H1 (cell line): Measurements from ENCODE around the gene VEGFC. TPM values are rescaled to one million over a fixed set of nuclear protein-coding genes. Genes with fewer than 3 reads are reported as not detected.

Source experiments
- CTCF ChIA-PET: fragments of 300-600 bp; sonication (Branson Sonifier 250); formaldehyde crosslinking; loops from one replicate; lab custom pipeline; 2021; ENCODE audit not compliant: partially characterized antibody; lab: Charles Lee
- POLR2A ChIA-PET: fragments of 300-600 bp; sonication (Branson Sonifier 250); formaldehyde crosslinking; loops from one replicate; lab custom pipeline; 2021; ENCODE audit warnings: inconsistent platforms; ENCODE audit not compliant: partially characterized antibody; lab: Charles Lee
- DNase-seq, 2 experiments: peaks; one replicate each; pipeline versions ENCODE4 v3.0.0 to v3.0.0-alpha.2; 2010 to 2022; ENCODE audit warnings: low spot score in 2 of 2, low read depth in 1 of 2, mixed read lengths in 1 of 2
- FAIRE-seq: peaks from 2 replicates; lab custom pipeline; 2011; peaks lifted over from hg19 to GRCh38; lab: Jason Lieb, UNC
- H2AFZ ChIP-seq: 2 replicates; pipeline ENCODE4 v1.8.1; 2012; ENCODE audit warnings: low read length, inconsistent platforms
- H2AK5ac ChIP-seq: 2 replicates; pipeline ENCODE4 v1.6.1; 2013; ENCODE audit warnings: low read depth, low read length
- H2BK120ac ChIP-seq: replicated peaks from 2 replicates; pipeline ENCODE3; 2013; ENCODE audit warnings: low read depth, low read length, inconsistent platforms
- H2BK12ac ChIP-seq: 2 replicates; pipeline ENCODE4 v1.6.1; 2013; ENCODE audit warnings: low read depth, low read length
- H2BK15ac ChIP-seq: 2 replicates; pipeline ENCODE4 v1.6.1; 2013; ENCODE audit warnings: low read length
- H2BK20ac ChIP-seq: 2 replicates; pipeline ENCODE4 v1.6.1; 2013; ENCODE audit warnings: low read length
- H2BK5ac ChIP-seq: 2 replicates; pipeline ENCODE4 v1.6.1; 2013; ENCODE audit warnings: low read depth, low read length
- H3K14ac ChIP-seq: 2 replicates; pipeline ENCODE4 v1.6.1; 2013; ENCODE audit warnings: inconsistent platforms; ENCODE audit not compliant: insufficient read length
- H3K18ac ChIP-seq: 2 replicates; pipeline ENCODE4 v1.6.1; 2013; ENCODE audit warnings: low read length; ENCODE audit errors: extremely low read depth
- H3K23ac ChIP-seq: 2 replicates; pipeline ENCODE4 v1.6.1; 2013; ENCODE audit warnings: inconsistent platforms; ENCODE audit not compliant: insufficient read length
- H3K23me2 ChIP-seq: 2 replicates; pipeline ENCODE4 v1.6.1; 2013; ENCODE audit warnings: low read depth, low read length
- H3K27ac ChIP-seq: 2 replicates; pipeline ENCODE4 v1.6.1; 2011; ENCODE audit warnings: low read depth, low read length, inconsistent platforms
- H3K27me3 ChIP-seq, 4 experiments: replicated peaks in 1 of 4; 1 replicate in 1 of 4; 2 replicates in 3 of 4; pipeline versions ENCODE4 v1.6.1 to v1.8.1; 2011 to 2013; ENCODE audit warnings: low read length in 3 of 4, mild to moderate bottlenecking in 3 of 4, inconsistent platforms in 2 of 4, mixed read lengths in 2 of 4, moderate library complexity in 1 of 4; ENCODE audit not compliant: control insufficient read depth in 3 of 4, insufficient read depth in 3 of 4; ENCODE audit errors: extremely low read depth in 1 of 4
- H3K36me3 ChIP-seq, 4 experiments: 2 replicates each; pipeline versions ENCODE4 v1.6.1 to v1.8.1; 2011 to 2013; ENCODE audit warnings: mild to moderate bottlenecking in 4 of 4, low read length in 3 of 4, moderate library complexity in 2 of 4, control low read depth in 1 of 4, inconsistent platforms in 1 of 4; ENCODE audit not compliant: insufficient read depth in 4 of 4, control insufficient read depth in 2 of 4
- H3K4ac ChIP-seq: replicated peaks from 2 replicates; pipeline ENCODE3; 2013; ENCODE audit warnings: low read length, low read depth, mixed read lengths, inconsistent platforms; ENCODE audit not compliant: insufficient read length
- H3K4me1 ChIP-seq, 4 experiments: replicated peaks in 1 of 4; 1 replicate in 1 of 4; 2 replicates in 3 of 4; pipeline versions ENCODE4 v1.6.1 to v1.8.1; 2011 to 2013; ENCODE audit warnings: low read length in 3 of 4, inconsistent platforms in 2 of 4, mixed read lengths in 1 of 4; ENCODE audit not compliant: insufficient read depth in 4 of 4, control insufficient read depth in 3 of 4
- H3K4me2 ChIP-seq, 2 experiments: 2 replicates each; pipeline versions ENCODE4 v1.6.1 to v1.8.1; 2011 to 2013; ENCODE audit warnings: low read depth in 2 of 2, low read length in 2 of 2, control low read depth in 1 of 2, inconsistent platforms in 1 of 2, mild to moderate bottlenecking in 1 of 2; ENCODE audit not compliant: insufficient read depth in 1 of 2
- H3K4me3 ChIP-seq, 4 experiments: fragments of 200-600, 300-600 bp in 1 of 4; sonication (generic), shearing (Covaris generic), sonication (Bioruptor Twin) in 1 of 4; 2 replicates each; pipeline versions ENCODE4 v1.5.1 to v1.8.1; 2011 to 2016; ENCODE audit warnings: low read length in 4 of 4, low read depth in 3 of 4, control low read depth in 2 of 4, inconsistent platforms in 2 of 4, mild to moderate bottlenecking in 2 of 4, mixed read lengths in 1 of 4, moderate library complexity in 1 of 4; ENCODE audit not compliant: insufficient read depth in 2 of 4; ENCODE audit errors: extremely low read depth in 1 of 4
- H3K56ac ChIP-seq: replicated peaks from 2 replicates; pipeline ENCODE3; 2013; ENCODE audit warnings: low read depth, mild to moderate bottlenecking, mixed read lengths, low read length, inconsistent platforms; ENCODE audit not compliant: insufficient read length
- H3K79me1 ChIP-seq: 2 replicates; pipeline ENCODE4 v1.6.1; 2013; ENCODE audit warnings: low read depth, low read length, control low read depth
- H3K79me2 ChIP-seq, 2 experiments: 2 replicates each; pipeline versions ENCODE4 v1.6.1 to v1.8.1; 2012 to 2013; ENCODE audit warnings: low read length in 2 of 2, mild to moderate bottlenecking in 2 of 2, inconsistent platforms in 1 of 2; ENCODE audit not compliant: insufficient read depth in 2 of 2, control insufficient read depth in 1 of 2
- H3K9ac ChIP-seq, 4 experiments: replicated peaks in 1 of 4; 1 replicate in 1 of 4; 2 replicates in 3 of 4; pipeline versions ENCODE4 v1.6.1 to v1.8.1; 2011 to 2013; ENCODE audit warnings: low read depth in 3 of 4, low read length in 3 of 4, control low read depth in 2 of 4, mild to moderate bottlenecking in 2 of 4, moderate library complexity in 2 of 4, inconsistent platforms in 1 of 4; ENCODE audit errors: extremely low read depth in 1 of 4
- H3K9me3 ChIP-seq, 2 experiments: 2 replicates each; pipeline versions ENCODE4 v1.6.1 to v1.8.1; 2012 to 2013; ENCODE audit warnings: mild to moderate bottlenecking in 2 of 2, moderate library complexity in 2 of 2, control low read depth in 1 of 2, inconsistent platforms in 1 of 2, low read depth in 1 of 2, low read length in 1 of 2, mixed read lengths in 1 of 2; ENCODE audit not compliant: insufficient read depth in 2 of 2
- H4K20me1 ChIP-seq, 2 experiments: replicated peaks in 1 of 2; 2 replicates each; pipeline versions ENCODE3 to v1.8.1; 2011 to 2013; ENCODE audit warnings: inconsistent platforms in 2 of 2, low read length in 2 of 2, mild to moderate bottlenecking in 1 of 2; ENCODE audit not compliant: insufficient read depth in 2 of 2, control insufficient read depth in 1 of 2
- H4K5ac ChIP-seq: 2 replicates; pipeline ENCODE4 v1.6.1; 2013; ENCODE audit warnings: low read length, low read depth, mixed read lengths, inconsistent platforms; ENCODE audit not compliant: insufficient read length
- H4K8ac ChIP-seq: 2 replicates; pipeline ENCODE4 v1.8.0; 2013; ENCODE audit warnings: mild to moderate bottlenecking, moderate library complexity, low read length, inconsistent platforms; ENCODE audit not compliant: insufficient read depth; ENCODE audit errors: extremely low read depth
- H4K91ac ChIP-seq: replicated peaks from 2 replicates; pipeline ENCODE3; 2013; ENCODE audit warnings: low read length, mixed read lengths, inconsistent platforms; ENCODE audit not compliant: insufficient read length
- EGR1 ChIP-seq: IDR thresholded peaks from 2 replicates; pipeline ENCODE4 v1.6.1; 2011; ENCODE audit warnings: low read depth, low read length, borderline replicate concordance
- GTF2F1 ChIP-seq: IDR thresholded peaks from 2 replicates; pipeline ENCODE4 v1.6.1; 2012; ENCODE audit warnings: low read depth, low read length, improper control_type of control experiment, borderline replicate concordance
- KDM1A ChIP-seq: fragments of 200-600, 300-600 bp; sonication (generic); IDR thresholded peaks from 2 replicates; pipeline ENCODE4 v1.7.1; 2016; ENCODE audit warnings: mild to moderate bottlenecking, low read length, borderline replicate concordance
- KDM5A ChIP-seq: fragments of 200-600 bp; IDR thresholded peaks from 2 replicates; pipeline ENCODE4 v1.7.1; 2012; ENCODE audit warnings: mild to moderate bottlenecking, low read length, inconsistent platforms, mixed read lengths
- POU5F1 ChIP-seq: IDR thresholded peaks from 2 replicates; pipeline ENCODE4 v1.6.1; 2011; ENCODE audit warnings: low read depth, mild to moderate bottlenecking, low read length, moderate library complexity
- TBP ChIP-seq: IDR thresholded peaks from 2 replicates; pipeline ENCODE4 v1.6.1; 2011; ENCODE audit warnings: low read depth, low read length, improper control_type of control experiment
- ZNF274 ChIP-seq: IDR thresholded peaks from 2 replicates; pipeline ENCODE4 v1.7.0; 2012; ENCODE audit warnings: low read length, borderline replicate concordance; ENCODE audit errors: extremely low read depth
- WGBS, 2 experiments: shearing (Covaris generic) in 1 of 2; methylation state at CpG; one replicate each; pipeline versions ENCODE4 v1.1.6 to v1.1.7; 2013 to 2015; ENCODE audit warnings: low lambda C conversion rate in 2 of 2, mixed read lengths in 2 of 2, inconsistent platforms in 1 of 2, low coverage in 1 of 2, missing lambda C conversion rate in 1 of 2; ENCODE audit not compliant: insufficient replicate concordance in 2 of 2, insufficient coverage in 1 of 2, insufficient read length in 1 of 2; ENCODE audit errors: extremely low coverage in 1 of 2, missing lambda C conversion rate in 1 of 2; 5-methylcytosine and 5-hydroxymethylcytosine counted together
- polyA plus RNA-seq, 7 experiments: library from polyadenylated mRNA; depleted of rRNA in 3 of 7; stranded (reverse) in 5 of 7; unstranded in 2 of 7; fragments of >200 nt in 5 of 7; fragments of 200-250 nt in 2 of 7; gene quantifications; 1 replicate in 5 of 7; 2 replicates in 1 of 7; 4 replicates in 1 of 7; pipeline versions ENCODE4 v1.2.1 to v1.2.3, GENCODE V29; 2011 to 2013; ENCODE audit warnings: missing spikeins in 2 of 7, mixed read lengths in 2 of 7
- total RNA-seq: library from RNA; stranded (reverse); fragmentation: NEBNext Ultra II Directional; extraction: Animal tissue kit (Norgen Biotek cat#: 25700); gene quantifications from 2 replicates; pipeline ENCODE4 v1.2.1, GENCODE V29; 2021

Gene VEGFC
- total and polyA plus RNA-seq, 2 of the 8 experiments (the other 6 are each of a cell fraction or from before 2014, with no cell fraction given): 0.53 to 1.4 TPM

DNA sequence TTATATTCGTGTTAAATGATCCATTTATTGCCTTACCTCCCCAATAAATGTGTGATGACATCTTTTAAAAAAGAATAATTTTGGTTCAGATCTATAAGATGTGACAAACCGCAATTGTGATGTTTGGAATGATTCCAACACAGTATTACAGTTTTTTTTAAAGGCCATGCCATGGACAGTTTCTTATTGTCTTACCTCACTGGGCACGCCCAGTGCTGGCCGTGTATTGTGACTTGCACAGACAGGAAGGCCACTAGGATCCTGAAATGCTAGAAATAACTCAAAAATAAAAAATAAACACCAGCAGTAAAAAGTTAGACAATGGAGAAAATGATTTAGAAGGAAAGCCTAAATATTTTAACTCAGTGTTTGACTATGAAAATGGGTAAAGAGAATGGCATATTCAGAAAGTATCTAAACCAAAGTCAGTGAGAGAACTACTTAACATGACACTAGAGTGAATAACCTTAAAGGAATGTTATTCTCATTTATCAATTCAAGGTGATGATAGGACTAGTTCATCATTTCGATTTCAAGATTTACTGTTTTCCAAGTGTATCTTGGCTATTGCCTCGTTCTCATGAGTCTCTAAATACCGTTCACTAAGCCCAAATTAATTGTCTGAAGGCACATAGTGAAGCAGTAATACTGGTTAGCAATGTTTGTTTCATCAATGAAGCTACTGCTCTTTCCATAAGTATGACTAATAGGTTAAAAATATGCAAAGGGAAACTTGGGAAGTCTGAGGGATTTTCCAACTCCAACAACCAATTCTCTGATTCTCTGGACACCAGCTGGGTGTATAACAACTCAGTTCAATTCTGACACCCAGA, 46.1 kb upstream of the VEGFC start:
- Histone ChIP-seq H2BK20ac (no peak overlapping the region), H4K20me1 (no peaks in the 10 kb centered on the region), H3K18ac (no peak overlapping the region), H3K23ac (no peak overlapping the region), H3K27me3 (no peaks in the 10 kb centered on the region), H2BK12ac (no peak overlapping the region), H3K9me3 (no peaks in the 10 kb centered on the region), H3K27ac (no peak overlapping the region), H4K5ac (no peak overlapping the region), H4K91ac (no peak overlapping the region), H2AFZ (no peak overlapping the region), H3K36me3 (no peaks in the 10 kb centered on the region), H3K9ac (no peak overlapping the region), H3K56ac (no peak overlapping the region), H3K14ac (no peak overlapping the region), H3K4me2 (no peak overlapping the region), H2BK5ac (no peak overlapping the region), H3K4me1 (no peaks in the 10 kb centered on the region), H3K4ac (no peak overlapping the region), H3K79me2 (no peaks in the 10 kb centered on the region), H3K4me3 (no peak overlapping the region), H2BK120ac (no peak overlapping the region), H2BK15ac (no peak overlapping the region), H4K8ac (no peak overlapping the region), H3K23me2 (no peaks in the 10 kb centered on the region), H2AK5ac (no peak overlapping the region), H3K79me1 (no peaks in the 10 kb centered on the region)
- FAIRE-seq: no peak
- ChIA-PET CTCF (interaction anchor here (1.4 to 1.5 kb wide), 2 partner anchors 17 to 213 kb away, joined by 3 read pairs; no protein-coding TSS in a partner anchor), POLR2A (no interaction called here)
- WGBS, 2 experiments: 93% methylated on average over 7 of the region's 7 CpGs; no CpG with 5 or more reads in 1 of the 2 experiments
- no peak for DNase-seq
- TF ChIP-seq KDM1A (no peak), ZNF274 (no peak), POU5F1 (no peak), EGR1 (no peak), TBP (no peak), GTF2F1 (no peak), KDM5A (no peak)
